Psoas muscle (tissue), 8 donors: Measurements from ENCODE around the gene AQP5. TPM values are rescaled to one million over a fixed set of nuclear protein-coding genes. Genes with fewer than 3 reads are reported as not detected.

ENCODE experiments used
- ATAC-seq, 4 donors: fragments of 200-7000 bp; cut with Tn5 transposase; one replicate each; pipeline ENCODE4 v1.9.1; 2020; ENCODE audit warnings: moderate library complexity in 3 of 4, mild to moderate bottlenecking in 2 of 4
- DNase-seq, 2 donors: peaks; one replicate each; pipeline ENCODE4 v3.0.0-alpha.2; 2020
- H3K27ac ChIP-seq: fragments of 200-600 bp; one replicate; pipeline ENCODE4 v1.8.0; 2022
- H3K27me3 ChIP-seq, 3 donors: fragments of 200-600 bp in 1 of 3; one replicate each; pipeline versions ENCODE4 v1.6.1 to v1.8.0; 2013 to 2022; ENCODE audit warnings: low read length in 2 of 3, mild to moderate bottlenecking in 2 of 3, moderate library complexity in 1 of 3; ENCODE audit not compliant: insufficient read depth in 3 of 3
- H3K36me3 ChIP-seq, 2 donors: fragments of 200-600 bp in 1 of 2; one replicate each; pipeline versions ENCODE4 v1.6.1 to v1.8.0; 2013 to 2022; ENCODE audit warnings: low read depth in 1 of 2, mild to moderate bottlenecking in 1 of 2, moderate library complexity in 1 of 2; ENCODE audit not compliant: insufficient read depth in 1 of 2
- H3K4me1 ChIP-seq: fragments of 200-600 bp; one replicate; pipeline ENCODE4 v1.8.0; 2022
- H3K4me3 ChIP-seq: fragments of 200-600 bp; one replicate; pipeline ENCODE4 v1.8.0; 2022; ENCODE audit warnings: mild to moderate bottlenecking
- H3K9me3 ChIP-seq: fragments of 200-600 bp; one replicate; pipeline ENCODE4 v1.8.0; 2022
- WGBS, 3 donors: extraction: QIAGEN DNeasy Blood & Tissue Kit; methylation state at CpG; one replicate each; pipeline versions ENCODE4 v1.1.6 to v1.1.7; 2013; 5-methylcytosine and 5-hydroxymethylcytosine counted together
- intact Hi-C, 2 donors: fragments of 100-400 bp; cut with DNase I; formaldehyde crosslinking; loops; one replicate each; pipeline versions ENCODE4 v1.11.0 to v1.14.2; 2022
- polyA plus RNA-seq, 3 donors: library from polyadenylated mRNA; stranded (reverse); fragments of 200-250 nt; gene quantifications; one replicate each; pipeline ENCODE4 v1.2.3, GENCODE V29; 2013
- total RNA-seq, 4 donors: library from RNA; stranded (reverse); fragmentation: NEBNext Ultra II Directional in 2 of 4; extraction: Animal tissue kit (Norgen Biotek cat#: 25700) in 2 of 4; gene quantifications; one replicate each; pipeline versions ENCODE4 v1.2.1 to v1.2.4, GENCODE V29; 2021 to 2023
- TF ChIP-seq, protein P1 (sequence below): fragments of 200-600 bp; IDR thresholded peaks from one replicate; pipeline ENCODE4 v1.8.0; 2022; ENCODE audit warnings: antibody characterized with exemption
- donor health status: healthy with polysubstance abuse.
- donor health status: DM: no; HTN: no; CAD: no; lungs with moderate emphysema.
- donor health status: Bipolar disorder and iron deficiency.
- donor health status: healthy.
- donor health status: DM: yes; HTN: yes; CAD: no.
- donor health status: DM: no; HTN: no; CAD: no.
- donor health status: DM: no; HTN: no; CAD: no.
- donor health status: DM: yes; HTN: yes; CAD: no.

AQP5 gene
- total and polyA plus RNA-seq, 7 donors, result 0.05 TPM; not detected in 6

DNA sequence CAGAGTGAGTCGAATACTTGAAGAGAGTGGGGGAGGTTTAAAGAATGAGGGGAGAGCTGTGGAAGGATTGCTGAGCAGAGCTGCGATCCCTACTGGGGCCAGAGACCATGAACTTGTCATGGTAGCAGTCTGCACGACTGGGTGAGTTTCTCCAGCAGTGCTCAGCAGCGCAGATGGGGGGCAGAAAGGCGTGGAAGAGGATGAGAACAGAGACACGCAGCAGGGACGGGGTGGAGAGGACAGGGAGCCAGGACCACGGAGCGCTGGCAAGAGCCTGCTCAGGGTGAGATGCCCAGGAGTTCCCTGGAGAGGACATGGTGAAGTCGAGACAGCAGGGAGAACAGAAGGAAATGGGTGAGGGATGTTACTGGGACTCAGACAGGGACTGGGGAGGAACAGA lies 9.0 kb downstream of the AQP5 start:
- ATAC-seq (no peak), DNase-seq (no peak)
- 59 to 76% (median 61%) methylated on average over 10 of the region's 10 CpGs for WGBS, 3 donors
- H3K4me1 ChIP-seq, result peaks cover 4% of the 10 kb centered on the region
- no peak overlapping the region for H3K4me3 ChIP-seq
- H3K36me3 ChIP-seq, result no peaks in the 10 kb centered on the region
- intact Hi-C loops, result loop anchor here (5.0 to 10.0 kb wide), 2 partner anchors 87 to 204 kb away; partner anchors contain the start of gene ASIC1 (in 1 of the 2)
- TF ChIP-seq, protein P1, sequence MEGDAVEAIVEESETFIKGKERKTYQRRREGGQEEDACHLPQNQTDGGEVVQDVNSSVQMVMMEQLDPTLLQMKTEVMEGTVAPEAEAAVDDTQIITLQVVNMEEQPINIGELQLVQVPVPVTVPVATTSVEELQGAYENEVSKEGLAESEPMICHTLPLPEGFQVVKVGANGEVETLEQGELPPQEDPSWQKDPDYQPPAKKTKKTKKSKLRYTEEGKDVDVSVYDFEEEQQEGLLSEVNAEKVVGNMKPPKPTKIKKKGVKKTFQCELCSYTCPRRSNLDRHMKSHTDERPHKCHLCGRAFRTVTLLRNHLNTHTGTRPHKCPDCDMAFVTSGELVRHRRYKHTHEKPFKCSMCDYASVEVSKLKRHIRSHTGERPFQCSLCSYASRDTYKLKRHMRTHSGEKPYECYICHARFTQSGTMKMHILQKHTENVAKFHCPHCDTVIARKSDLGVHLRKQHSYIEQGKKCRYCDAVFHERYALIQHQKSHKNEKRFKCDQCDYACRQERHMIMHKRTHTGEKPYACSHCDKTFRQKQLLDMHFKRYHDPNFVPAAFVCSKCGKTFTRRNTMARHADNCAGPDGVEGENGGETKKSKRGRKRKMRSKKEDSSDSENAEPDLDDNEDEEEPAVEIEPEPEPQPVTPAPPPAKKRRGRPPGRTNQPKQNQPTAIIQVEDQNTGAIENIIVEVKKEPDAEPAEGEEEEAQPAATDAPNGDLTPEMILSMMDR, result no peak
- H3K9me3 ChIP-seq, result no peaks in the 10 kb centered on the region
- no peak overlapping the region for H3K27ac ChIP-seq
- peaks cover 0 to 48% (median 0%) of the 10 kb centered on the region in 3 donors for H3K27me3 ChIP-seq

DNA sequence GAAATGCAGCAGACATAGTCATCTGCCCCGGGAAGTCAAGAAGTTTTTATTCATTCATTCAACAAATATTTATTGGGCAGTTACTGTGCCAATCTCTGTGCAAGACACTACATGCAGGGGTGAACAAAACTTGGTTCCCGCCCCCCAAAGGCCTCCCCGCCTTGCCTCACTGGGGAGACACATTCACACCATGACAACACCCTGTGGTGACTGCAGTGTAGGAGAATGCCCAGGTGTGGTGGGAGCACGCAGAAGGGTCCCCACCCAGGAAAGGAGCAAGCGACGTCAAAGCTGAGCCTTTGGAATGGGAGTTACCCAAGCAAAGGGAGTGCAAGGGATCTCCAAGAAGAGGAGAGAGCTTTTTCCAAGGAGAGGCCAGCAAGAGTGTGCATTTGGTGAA lies 9.5 kb downstream of the AQP5 start:
- Histone ChIP-seq H3K4me1 (peaks cover 4% of the 10 kb centered on the region), H3K27me3 (peaks cover 0 to 43% (median 0%) of the 10 kb centered on the region in 3 donors), H3K9me3 (no peaks in the 10 kb centered on the region), H3K4me3 (no peak overlapping the region), H3K27ac (no peak overlapping the region), H3K36me3 (no peaks in the 10 kb centered on the region)
- ATAC-seq (no peak), DNase-seq (no peak)
- intact Hi-C loops, result loop anchor here (5.0 to 10.0 kb wide), 2 partner anchors 86 to 204 kb away; partner anchors contain the start of gene ASIC1 (in 1 of the 2)
- whole genome bisulfite sequencing, 3 donors, result 76 to 81% (median 78%) methylated on average over 6 of the region's 6 CpGs
- TF ChIP-seq, protein P1, result no peak

DNA sequence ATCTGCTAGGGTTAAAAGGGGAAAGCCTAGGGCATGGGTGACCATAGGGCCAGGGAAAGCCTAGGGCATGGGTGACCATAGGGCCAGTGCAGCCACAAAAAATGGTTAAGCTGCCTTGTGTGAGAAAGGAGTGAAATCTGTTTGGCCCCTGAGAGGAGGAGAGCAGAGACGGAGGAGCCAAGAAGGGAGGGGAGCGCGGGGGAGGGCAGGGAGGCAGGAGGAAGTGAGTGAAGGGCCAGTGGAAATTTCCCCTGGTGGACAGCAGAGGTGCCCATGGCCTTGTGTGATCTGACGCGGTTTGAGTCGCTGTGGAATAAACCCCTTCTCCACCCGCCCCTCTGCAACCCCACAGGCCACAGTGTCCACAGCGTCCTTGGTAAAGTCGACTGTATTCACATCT lies 10.5 kb downstream of the AQP5 start:
- 71 to 82% (median 81%) methylated on average over 8 to 9 of the region's 9 CpGs for WGBS, 3 donors
- DNase-seq, result no peak
- intact Hi-C loops, result loop anchor here (5.0 to 10.0 kb wide), 2 partner anchors 85 to 203 kb away; partner anchors contain the start of gene ASIC1 (in 1 of the 2)
- Histone ChIP-seq H3K4me1 (peaks cover 4% of the 10 kb centered on the region), H3K4me3 (no peak overlapping the region), H3K27me3 (peaks cover 0 to 35% (median 0%) of the 10 kb centered on the region in 3 donors), H3K27ac (no peak overlapping the region), H3K36me3 (no peaks in the 10 kb centered on the region), H3K9me3 (no peaks in the 10 kb centered on the region)
- TF ChIP-seq, protein P1, result no peak
- ATAC-seq, result no peak

DNA sequence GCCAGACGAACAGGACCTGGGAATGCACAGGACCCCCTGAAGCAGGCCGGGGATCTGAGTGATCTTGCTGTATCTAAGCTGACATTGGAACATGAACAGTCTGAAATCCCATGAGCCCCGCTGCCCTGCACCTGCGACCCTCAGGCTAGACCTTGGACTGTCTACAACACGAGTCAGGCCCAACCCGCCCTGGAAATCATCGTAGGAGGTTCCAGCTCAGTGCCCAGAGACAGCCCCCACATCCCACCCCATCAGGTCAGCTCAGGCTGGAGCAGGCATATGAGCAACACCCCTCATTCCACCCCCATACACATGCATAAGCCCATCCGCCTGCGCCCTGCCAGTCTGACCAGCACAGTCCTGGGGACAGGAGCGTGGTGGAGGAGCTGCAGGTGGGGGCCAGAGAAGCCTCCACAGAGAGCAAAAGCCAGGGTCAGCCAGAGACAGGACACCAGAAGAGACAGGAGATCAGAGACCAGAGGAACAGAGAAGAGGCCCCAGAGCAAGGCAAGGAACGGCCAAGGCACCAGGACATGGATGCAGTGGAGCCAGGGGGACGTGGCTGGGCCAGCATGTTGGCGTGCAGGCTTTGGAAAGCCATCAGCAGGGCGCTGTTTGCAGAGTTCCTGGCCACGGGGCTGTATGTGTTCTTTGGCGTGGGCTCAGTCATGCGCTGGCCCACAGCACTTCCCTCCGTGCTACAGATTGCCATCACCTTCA lies 11.1 kb downstream of the AQP5 start, which contains the start of gene AQP6:
Gene AQP6 (plus strand): TSS at position 307 of the 720 bp plus-strand sequence. CDS start 227 bp downstream, at position 534.
- peaks cover 0 to 28% (median 0%) of the 10 kb centered on the region in 3 donors for H3K27me3 ChIP-seq
- intact Hi-C loops, result loop anchor here (5.0 to 10.0 kb wide), 2 partner anchors 84 to 202 kb away; partner anchors contain the start of gene ASIC1 (in 1 of the 2)

More for the DNA sequence above, 11.1 kb downstream of the AQP5 start, which contains the start of gene AQP6:
- 85 to 86% (median 85%) methylated on average over 17 to 18 of the region's 18 CpGs for WGBS, 3 donors
- Histone ChIP-seq H3K4me3 (no peak within 1 kb of the TSS), H3K27ac (no peak within 1 kb of the TSS), H3K36me3 (no peaks in the 10 kb centered on the region), H3K4me1 (peaks cover under 1% of the 10 kb centered on the region), H3K9me3 (no peaks in the 10 kb centered on the region)
- DNase-seq (no peak), ATAC-seq (no peak)
- TF ChIP-seq, protein P1, result no peak
